T-helper 17 cell (primary cell): ENCODE measurements around the gene ASCC1. TPM values are rescaled to one million over a fixed set of nuclear protein-coding genes. Genes with fewer than 3 reads are reported as not detected.
"Not testable (repeated sequence)": the region's sequence is repeated elsewhere in the genome, so short reads cannot be mapped to it uniquely, and the experiment has no call there.

Experiments used
- ATAC-seq: fragments of 150-1000 bp; cut with Tn5 transposase; 2 replicates; pipeline ENCODE4 v1.10.0; 2021; ENCODE audit warnings: mild to moderate bottlenecking, moderate library complexity
- DNase-seq, 3 donors: peaks; one replicate each; pipeline versions ENCODE4 v3.0.0 to v3.0.0-alpha.2; 2020 to 2021
- H3K9me3 ChIP-seq: one replicate; pipeline ENCODE4 v1.7.0; 2013; ENCODE audit warnings: low read length, mild to moderate bottlenecking; ENCODE audit not compliant: control insufficient read depth, poor library complexity, severe bottlenecking
- H3K27ac Mint-ChIP-seq: one replicate; pipeline ENCODE4 v1.8.0; 2022; ENCODE audit warnings: mild to moderate bottlenecking, moderate library complexity, mixed read lengths
- H3K27me3 Mint-ChIP-seq: one replicate; pipeline ENCODE4 v1.8.0; 2022; ENCODE audit warnings: mixed read lengths
- H3K36me3 Mint-ChIP-seq: one replicate; pipeline ENCODE4 v1.8.0; 2022; ENCODE audit warnings: low read depth, mixed read lengths
- H3K4me1 Mint-ChIP-seq: one replicate; pipeline ENCODE4 v1.8.0; 2022; ENCODE audit warnings: mild to moderate bottlenecking, mixed read lengths
- H3K4me3 Mint-ChIP-seq: one replicate; pipeline ENCODE4 v1.8.0; 2022; ENCODE audit warnings: mild to moderate bottlenecking, moderate library complexity, mixed read lengths
- total RNA-seq, 4 donors: library from RNA in 2 of 4; stranded (reverse) in 2 of 4; gene quantifications; one replicate each; pipeline ENCODE4 v1.2.3 and lab custom pipeline; 2022 to 2026

The ASCC1 gene
- total RNA-seq, 2 donors from 2014 or later: 14.0 to 14.6 TPM

- Mint-ChIP-seq H3K27ac (peak overlapping the region; percentile 89), H3K27me3 (no peaks in the 10 kb centered on the region), H3K4me3 (peak overlapping the region; percentile 21), H3K36me3 (no peaks in the 10 kb centered on the region), H3K4me1 (peaks cover 50% of the 10 kb centered on the region)
- DNase-seq (no peak), ATAC-seq (no peak)
- H3K9me3 ChIP-seq: no peaks in the 10 kb centered on the region
Measured at GRCh38 chr10:72255977-72256729, 40.1 kb upstream of the ASCC1 start.

- no peaks in the 10 kb centered on the region for H3K36me3 Mint-ChIP-seq
- H3K9me3 ChIP-seq: no peaks in the 10 kb centered on the region
- ATAC-seq (peak; percentile 73), DNase-seq (peak in 1 of 3 donors; percentile 8)
- peak overlapping the region; percentile 89 for H3K27ac Mint-ChIP-seq
- no peaks in the 10 kb centered on the region for H3K27me3 Mint-ChIP-seq
- H3K4me1 Mint-ChIP-seq: peaks cover 48% of the 10 kb centered on the region
- peak overlapping the region; percentile 75 for H3K4me3 Mint-ChIP-seq
Measured at GRCh38 chr10:72254813-72255568, 38.9 kb upstream of the ASCC1 start.

- no peaks in the 10 kb centered on the region for H3K9me3 ChIP-seq
- no peak for ATAC-seq
- no peak overlapping the region for H3K4me3 Mint-ChIP-seq
- H3K27me3 Mint-ChIP-seq: no peaks in the 10 kb centered on the region
- H3K27ac Mint-ChIP-seq: peak overlapping the region; percentile 16
- peaks cover 45% of the 10 kb centered on the region for H3K4me1 Mint-ChIP-seq
- DNase-seq: no peak
- H3K36me3 Mint-ChIP-seq: no peaks in the 10 kb centered on the region
Measured at GRCh38 chr10:72253578-72253977, 37.5 kb upstream of the ASCC1 start.

- Mint-ChIP-seq H3K4me1 (peaks cover 49% of the 10 kb centered on the region), H3K27ac (peak overlapping the region; percentile 16), H3K36me3 (no peaks in the 10 kb centered on the region), H3K4me3 (no peak overlapping the region), H3K27me3 (no peaks in the 10 kb centered on the region)
- H3K9me3 ChIP-seq: no peaks in the 10 kb centered on the region
- ATAC-seq (no peak), DNase-seq (no peak)
Measured at GRCh38 chr10:72252972-72253371, 36.9 kb upstream of the ASCC1 start.

- H3K9me3 ChIP-seq: no peaks in the 10 kb centered on the region
- ATAC-seq (no peak), DNase-seq (no peak)
- Mint-ChIP-seq H3K27ac (peak overlapping the region; percentile 70), H3K36me3 (no peaks in the 10 kb centered on the region), H3K4me1 (peaks cover 51% of the 10 kb centered on the region), H3K4me3 (no peak overlapping the region), H3K27me3 (no peaks in the 10 kb centered on the region)
Measured at GRCh38 chr10:72251635-72252034, 35.6 kb upstream of the ASCC1 start.

GRCh38 chr10:72250666-72251065, 34.6 kb upstream of the ASCC1 start:
- ATAC-seq (no peak), DNase-seq (no peak)
- H3K9me3 ChIP-seq: no peaks in the 10 kb centered on the region
- H3K27ac Mint-ChIP-seq: peak overlapping the region; percentile 81
- H3K4me3 Mint-ChIP-seq: peak overlapping the region; percentile 77
- peaks cover 52% of the 10 kb centered on the region for H3K4me1 Mint-ChIP-seq
- H3K36me3 Mint-ChIP-seq: no peaks in the 10 kb centered on the region
- H3K27me3 Mint-ChIP-seq: no peaks in the 10 kb centered on the region

- not testable (repeated sequence) for ATAC-seq, H3K36me3 Mint-ChIP-seq, DNase-seq, H3K9me3 ChIP-seq, H3K27me3 Mint-ChIP-seq
- Mint-ChIP-seq H3K4me1 (peaks cover 55% of the 10 kb centered on the region), H3K27ac (peak overlapping the region; percentile 91), H3K4me3 (peak overlapping the region; percentile 85)
Measured at GRCh38 chr10:72249176-72249862, 33.2 kb upstream of the ASCC1 start.

GRCh38 chr10:72248468-72249151, 32.5 kb upstream of the ASCC1 start:
- Mint-ChIP-seq H3K36me3 (no peaks in the 10 kb centered on the region), H3K27me3 (no peaks in the 10 kb centered on the region), H3K4me1 (peaks cover 58% of the 10 kb centered on the region), H3K27ac (peak overlapping the region; percentile 91), H3K4me3 (peak overlapping the region; percentile 85)
- no peaks in the 10 kb centered on the region for H3K9me3 ChIP-seq
- DNase-seq: peak in 2 of 3 donors; percentile 40 to 51
- peak; percentile 94 for ATAC-seq

- Mint-ChIP-seq H3K4me1 (peaks cover 63% of the 10 kb centered on the region), H3K36me3 (no peaks in the 10 kb centered on the region), H3K4me3 (no peak overlapping the region)
Measured at GRCh38 chr10:72245949-72246525, 30.0 kb upstream of the ASCC1 start.

GRCh38 chr10:72244573-72245038, 28.5 kb upstream of the ASCC1 start:
- peaks cover 60% of the 10 kb centered on the region for H3K4me1 Mint-ChIP-seq
- peak overlapping the region; percentile 91 for H3K27ac Mint-ChIP-seq
- no peaks in the 10 kb centered on the region for H3K27me3 Mint-ChIP-seq
- peak overlapping the region; percentile 57 for H3K4me3 Mint-ChIP-seq
- no peak for ATAC-seq
- H3K36me3 Mint-ChIP-seq: no peaks in the 10 kb centered on the region
- DNase-seq: no peak
- no peaks in the 10 kb centered on the region for H3K9me3 ChIP-seq

More at GRCh38 chr10:72245949-72246525, 30.0 kb upstream of the ASCC1 start:
- no peaks in the 10 kb centered on the region for H3K9me3 ChIP-seq
- DNase-seq (no peak), ATAC-seq (no peak)
- Mint-ChIP-seq H3K27me3 (no peaks in the 10 kb centered on the region), H3K27ac (peak overlapping the region; percentile 91)

- no peak for DNase-seq
- no peaks in the 10 kb centered on the region for H3K36me3 Mint-ChIP-seq
- H3K27ac Mint-ChIP-seq: peak overlapping the region; percentile 91
Measured at GRCh38 chr10:72243822-72244437, 27.9 kb upstream of the ASCC1 start.

GRCh38 chr10:72242675-72243074, 26.6 kb upstream of the ASCC1 start:
- ATAC-seq (no peak), DNase-seq (no peak)
- Mint-ChIP-seq H3K27ac (peak overlapping the region; percentile 88), H3K4me3 (no peak overlapping the region), H3K27me3 (no peaks in the 10 kb centered on the region), H3K4me1 (peaks cover 48% of the 10 kb centered on the region), H3K36me3 (no peaks in the 10 kb centered on the region)
- H3K9me3 ChIP-seq: no peaks in the 10 kb centered on the region

More at GRCh38 chr10:72243822-72244437, 27.9 kb upstream of the ASCC1 start:
- H3K4me3 Mint-ChIP-seq: peak overlapping the region; percentile 57
- H3K4me1 Mint-ChIP-seq: peaks cover 60% of the 10 kb centered on the region
- H3K9me3 ChIP-seq: no peaks in the 10 kb centered on the region
- no peak for ATAC-seq
- no peaks in the 10 kb centered on the region for H3K27me3 Mint-ChIP-seq
